ENCODE data around the gene ZNF695. TPM values are rescaled to one million over a fixed set of nuclear protein-coding genes. Genes with fewer than 3 reads are reported as not detected.
"Not testable (repeated sequence)": the region's sequence is repeated elsewhere in the genome, so short reads cannot be mapped to it uniquely, and the experiment has no call there.

The ZNF695 gene
- total RNA-seq, 1 experiment from 2014 or later: 19.6 TPM

DNA sequence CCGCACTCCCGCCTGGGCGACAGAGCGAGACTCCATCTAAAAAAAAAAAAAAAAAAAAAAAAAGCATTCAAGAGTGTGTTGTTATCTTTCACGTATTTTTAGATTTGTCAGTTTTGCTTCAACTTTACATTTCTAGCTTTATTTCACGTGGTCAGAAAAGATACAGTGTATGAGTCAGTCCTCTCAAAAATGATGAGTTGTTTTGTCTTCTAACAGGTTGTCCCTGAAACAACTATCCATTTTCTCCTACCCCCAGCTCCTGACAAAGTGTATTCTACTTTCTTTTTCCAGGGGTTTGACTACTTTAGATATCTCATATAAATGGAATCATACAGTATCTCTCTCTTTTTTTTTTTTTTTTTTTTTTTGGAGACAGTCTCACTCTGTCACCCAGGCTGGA is 5.5 kb upstream of the ZNF695 start:
- intact Hi-C loops (cut with micrococcal nuclease; ENCODE audit: unreplicated experiment): no loop called here
- Mint-ChIP-seq H3K36me3 (ENCODE audit: insufficient read depth, unreplicated experiment) (peaks cover 6% of the 10 kb centered on the region), H3K4me1 (ENCODE audit: low read depth, unreplicated experiment) (no peaks in the 10 kb centered on the region), H3K9me3 (ENCODE audit: low read depth, unreplicated experiment) (peaks cover 13% of the 10 kb centered on the region), H3K4me3 (ENCODE audit: low read depth, unreplicated experiment) (no peak overlapping the region), H3K27me3 (ENCODE audit: unreplicated experiment) (no peaks in the 10 kb centered on the region), H3K27ac (ENCODE audit: unreplicated experiment) (no peak overlapping the region)
- no TSS peak for BruUV-seq (replicated peaks)
- TF ChIP-seq, protein P1, sequence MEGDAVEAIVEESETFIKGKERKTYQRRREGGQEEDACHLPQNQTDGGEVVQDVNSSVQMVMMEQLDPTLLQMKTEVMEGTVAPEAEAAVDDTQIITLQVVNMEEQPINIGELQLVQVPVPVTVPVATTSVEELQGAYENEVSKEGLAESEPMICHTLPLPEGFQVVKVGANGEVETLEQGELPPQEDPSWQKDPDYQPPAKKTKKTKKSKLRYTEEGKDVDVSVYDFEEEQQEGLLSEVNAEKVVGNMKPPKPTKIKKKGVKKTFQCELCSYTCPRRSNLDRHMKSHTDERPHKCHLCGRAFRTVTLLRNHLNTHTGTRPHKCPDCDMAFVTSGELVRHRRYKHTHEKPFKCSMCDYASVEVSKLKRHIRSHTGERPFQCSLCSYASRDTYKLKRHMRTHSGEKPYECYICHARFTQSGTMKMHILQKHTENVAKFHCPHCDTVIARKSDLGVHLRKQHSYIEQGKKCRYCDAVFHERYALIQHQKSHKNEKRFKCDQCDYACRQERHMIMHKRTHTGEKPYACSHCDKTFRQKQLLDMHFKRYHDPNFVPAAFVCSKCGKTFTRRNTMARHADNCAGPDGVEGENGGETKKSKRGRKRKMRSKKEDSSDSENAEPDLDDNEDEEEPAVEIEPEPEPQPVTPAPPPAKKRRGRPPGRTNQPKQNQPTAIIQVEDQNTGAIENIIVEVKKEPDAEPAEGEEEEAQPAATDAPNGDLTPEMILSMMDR (IDR thresholded peaks at IDR 0.05; ENCODE audit: unreplicated experiment): no peak
- DNase-seq: no peak
- CTCF ChIA-PET: no interaction called here

- Mint-ChIP-seq H3K27me3 (ENCODE audit: unreplicated experiment) (no peaks in the 10 kb centered on the region), H3K27ac (ENCODE audit: unreplicated experiment) (peak overlapping the region; percentile 88), H3K4me1 (ENCODE audit: low read depth, unreplicated experiment) (no peaks in the 10 kb centered on the region), H3K36me3 (ENCODE audit: insufficient read depth, unreplicated experiment) (peaks cover 40% of the 10 kb centered on the region), H3K9me3 (ENCODE audit: low read depth, unreplicated experiment) (peaks cover 7% of the 10 kb centered on the region), H3K4me3 (ENCODE audit: low read depth, unreplicated experiment) (peak overlapping the region; percentile 94)
- TF ChIP-seq, protein P1 (IDR thresholded peaks at IDR 0.05; ENCODE audit: unreplicated experiment): no peak
- intact Hi-C loops (cut with micrococcal nuclease; ENCODE audit: unreplicated experiment): loop anchor here (5.0 kb wide), 1 partner anchor 69 kb away; the partner anchor contains the start of gene ZNF670
- CTCF ChIA-PET: no interaction called here
- BruUV-seq (replicated peaks): no TSS peak
- DNase-seq: no peak
These were observed 546 bp upstream of the ZNF695 start for GRCh38 chr1:247008406-247008799.

GRCh38 chr1:247004081-247004480 is 3.8 kb downstream of the ZNF695 start:
- CTCF ChIA-PET; BruUV-seq (replicated peaks); intact Hi-C loops (cut with micrococcal nuclease; ENCODE audit: unreplicated experiment); DNase-seq; H3K27me3 Mint-ChIP-seq (ENCODE audit: unreplicated experiment); H3K4me3 Mint-ChIP-seq (ENCODE audit: low read depth, unreplicated experiment); H3K27ac Mint-ChIP-seq (ENCODE audit: unreplicated experiment); H3K4me1 Mint-ChIP-seq (ENCODE audit: low read depth, unreplicated experiment): not testable (repeated sequence)
- H3K9me3 Mint-ChIP-seq (ENCODE audit: low read depth, unreplicated experiment): peaks cover 25% of the 10 kb centered on the region
- H3K36me3 Mint-ChIP-seq (ENCODE audit: insufficient read depth, unreplicated experiment): peaks cover 45% of the 10 kb centered on the region

- intact Hi-C loops (cut with micrococcal nuclease; ENCODE audit: unreplicated experiment): no loop called here
- H3K36me3 Mint-ChIP-seq (ENCODE audit: insufficient read depth, unreplicated experiment): peaks cover 42% of the 10 kb centered on the region
- no peak overlapping the region for H3K27ac Mint-ChIP-seq (ENCODE audit: unreplicated experiment)
- CTCF ChIA-PET: no interaction called here
- BruUV-seq (replicated peaks): no TSS peak
- no peak overlapping the region for H3K4me3 Mint-ChIP-seq (ENCODE audit: low read depth, unreplicated experiment)
- DNase-seq: no peak
- H3K27me3 Mint-ChIP-seq (ENCODE audit: unreplicated experiment): no peaks in the 10 kb centered on the region
- TF ChIP-seq, protein P1 (IDR thresholded peaks at IDR 0.05; ENCODE audit: unreplicated experiment): no peak
- peaks cover 24% of the 10 kb centered on the region for H3K9me3 Mint-ChIP-seq (ENCODE audit: low read depth, unreplicated experiment)
- no peaks in the 10 kb centered on the region for H3K4me1 Mint-ChIP-seq (ENCODE audit: low read depth, unreplicated experiment)
These were observed 18.0 kb downstream of the ZNF695 start for GRCh38 chr1:246989901-246990300.

GRCh38 chr1:246988316-246988715 is 19.5 kb downstream of the ZNF695 start:
- CTCF ChIA-PET: no interaction called here
- intact Hi-C loops (cut with micrococcal nuclease; ENCODE audit: unreplicated experiment): no loop called here
- no peak overlapping the region for H3K4me3 Mint-ChIP-seq (ENCODE audit: low read depth, unreplicated experiment)
- H3K9me3 Mint-ChIP-seq (ENCODE audit: low read depth, unreplicated experiment): peaks cover 27% of the 10 kb centered on the region
- no peaks in the 10 kb centered on the region for H3K4me1 Mint-ChIP-seq (ENCODE audit: low read depth, unreplicated experiment)
- H3K36me3 Mint-ChIP-seq (ENCODE audit: insufficient read depth, unreplicated experiment): peaks cover 46% of the 10 kb centered on the region
- TF ChIP-seq, protein P1 (IDR thresholded peaks at IDR 0.05; ENCODE audit: unreplicated experiment): no peak
- no peaks in the 10 kb centered on the region for H3K27me3 Mint-ChIP-seq (ENCODE audit: unreplicated experiment)
- BruUV-seq (replicated peaks): no TSS peak
- DNase-seq: no peak
- H3K27ac Mint-ChIP-seq (ENCODE audit: unreplicated experiment): no peak overlapping the region
